GM21528 (cell line): Measurements from ENCODE around the gene ZMYND11.
A peak's percentile ranks its signal among the peaks of the same experiment; 100 is the strongest.
"Not testable (repeated sequence)": the region's sequence is repeated elsewhere in the genome, so short reads cannot be mapped to it uniquely, and the experiment has no call there.

Experiments
- ATAC-seq: cut with Tn5 transposase; IDR thresholded peaks from one replicate; pipeline ENCODE4 v1.9.1; 2021; ENCODE audit warnings: mild to moderate bottlenecking, moderate library complexity; ENCODE audit not compliant: unreplicated experiment, low FRiP score

Gene ZMYND11

DNA sequence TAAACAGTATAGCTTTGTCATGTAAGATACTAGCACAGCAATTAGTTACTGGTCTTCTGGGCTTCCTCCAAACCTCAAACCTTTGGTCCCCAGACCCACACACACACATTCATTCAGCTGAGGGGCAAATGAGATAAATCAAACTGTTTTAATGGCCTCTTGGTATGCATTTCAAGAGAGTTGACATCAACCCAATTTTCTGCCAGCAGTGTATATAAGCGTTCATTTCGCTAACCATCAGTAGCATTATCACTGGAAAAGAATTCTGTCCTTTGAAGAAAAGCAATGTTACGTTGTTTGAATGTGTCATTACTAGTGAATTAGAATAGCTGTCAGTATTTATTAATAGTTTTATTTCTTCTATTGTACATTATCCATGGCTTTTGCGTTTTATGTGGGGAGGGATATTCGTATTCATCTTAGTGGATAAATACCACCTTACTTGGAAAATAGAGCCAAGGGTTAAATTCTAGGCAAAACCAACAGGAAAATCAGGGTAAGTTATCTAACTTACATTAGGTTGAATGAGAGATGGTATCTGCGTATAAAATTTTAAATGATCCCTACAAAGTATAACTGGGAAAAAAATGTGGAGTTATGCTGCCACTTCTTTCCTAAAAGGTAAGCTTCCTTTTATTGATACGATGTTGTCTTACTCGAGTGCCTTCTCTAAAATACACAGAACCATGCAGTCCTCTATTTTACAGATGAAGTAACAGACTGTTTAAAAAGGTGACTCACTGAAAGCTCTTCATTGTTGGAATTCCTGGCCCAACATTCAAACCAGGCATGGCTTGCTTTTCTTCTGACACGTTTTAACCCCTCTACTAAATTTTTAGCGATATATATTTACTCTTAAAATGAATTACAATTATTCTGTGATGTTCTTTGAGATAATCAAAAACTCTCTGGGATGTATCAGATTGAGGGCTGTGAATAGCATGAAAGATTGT lies 2.0 kb upstream of the ZMYND11 start:
- ATAC-seq = no peak

DNA sequence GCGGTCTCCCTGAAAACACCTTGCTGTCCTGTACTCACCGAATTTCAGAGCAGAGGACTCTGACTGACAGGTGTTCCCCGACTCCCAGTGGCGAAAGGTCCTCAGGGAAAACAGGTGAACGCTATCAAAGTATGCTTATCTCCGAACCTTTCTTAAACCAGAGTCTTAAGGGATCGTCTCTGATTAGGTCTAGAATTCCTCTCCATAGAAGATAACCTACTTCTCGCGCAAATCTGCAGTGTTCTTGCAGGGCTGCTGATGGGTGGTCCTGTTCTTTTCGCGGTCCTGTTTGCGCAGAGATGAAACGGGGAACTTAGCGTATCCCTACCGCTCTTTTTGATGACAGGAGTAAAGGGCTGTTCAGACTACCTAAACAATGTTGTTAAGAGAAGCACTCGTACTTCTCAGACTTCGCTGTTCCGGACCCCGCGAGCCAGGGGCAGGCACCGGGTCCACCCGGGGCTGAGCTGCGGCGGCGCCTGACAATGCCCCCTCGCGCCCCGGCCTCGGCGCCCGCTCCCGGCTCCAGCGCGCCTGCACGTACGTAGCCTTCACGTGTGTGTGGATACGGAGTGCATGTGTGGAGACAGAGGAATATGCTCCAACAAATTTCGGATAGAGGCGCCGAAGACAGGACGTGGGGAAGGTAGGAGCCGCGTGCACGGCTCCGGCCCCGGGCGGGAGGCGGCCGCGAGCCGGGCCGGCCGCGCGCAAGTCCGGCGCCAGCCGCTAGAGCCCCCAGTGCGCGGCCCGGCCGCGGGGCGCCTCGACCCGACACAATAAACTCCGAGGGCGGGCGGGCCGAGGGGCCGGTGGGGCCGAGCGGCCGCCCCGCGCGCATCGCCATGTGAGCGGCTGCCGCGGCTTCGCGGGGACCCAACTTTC lies 766 bp upstream of the ZMYND11 start:
- ATAC-seq = peak; percentile 46

DNA sequence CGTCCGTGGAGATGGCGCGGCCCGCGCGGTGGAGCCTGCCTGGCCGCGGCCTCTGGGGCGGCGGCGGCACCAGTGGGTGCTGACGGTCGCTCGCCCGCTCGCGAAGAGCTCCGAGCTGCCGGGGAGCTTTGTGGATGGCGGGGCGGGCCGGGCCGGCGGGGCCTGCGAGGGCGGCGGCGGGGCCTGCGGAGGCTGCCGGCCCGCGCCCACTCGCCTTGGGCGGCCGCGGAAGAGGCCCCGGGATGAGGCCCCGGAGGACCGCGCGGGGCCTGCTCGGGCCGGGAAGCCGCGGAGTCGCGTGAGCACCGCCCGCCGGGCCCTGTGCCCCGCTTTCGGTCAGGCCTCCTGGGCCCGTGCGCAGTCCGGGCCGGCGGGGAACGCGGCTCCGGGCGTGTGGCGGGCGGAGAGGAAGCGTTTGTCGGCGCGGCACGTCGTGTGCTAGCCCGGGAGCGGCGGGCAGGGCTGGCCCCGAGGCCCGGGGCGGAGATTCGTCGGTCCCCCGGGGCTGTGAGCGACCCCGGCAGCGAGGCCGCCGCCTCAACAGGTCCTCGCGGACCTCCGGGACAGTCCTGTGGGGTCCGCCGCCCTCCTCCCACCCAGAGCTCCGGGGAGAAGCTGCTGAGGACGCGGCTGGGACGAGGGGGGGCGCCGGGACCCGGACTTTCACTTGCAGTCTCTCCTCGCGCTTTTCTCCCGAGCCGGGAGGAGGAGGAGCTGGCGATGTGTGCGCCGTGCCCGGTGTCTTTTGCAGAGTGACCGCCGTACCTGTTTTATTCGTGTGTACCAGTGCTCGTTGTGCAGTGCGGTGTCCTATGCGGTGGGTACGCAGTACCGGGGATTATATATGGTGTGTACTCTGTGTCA lies 578 bp downstream of the ZMYND11 start:
- peak; percentile 36 for ATAC-seq

DNA sequence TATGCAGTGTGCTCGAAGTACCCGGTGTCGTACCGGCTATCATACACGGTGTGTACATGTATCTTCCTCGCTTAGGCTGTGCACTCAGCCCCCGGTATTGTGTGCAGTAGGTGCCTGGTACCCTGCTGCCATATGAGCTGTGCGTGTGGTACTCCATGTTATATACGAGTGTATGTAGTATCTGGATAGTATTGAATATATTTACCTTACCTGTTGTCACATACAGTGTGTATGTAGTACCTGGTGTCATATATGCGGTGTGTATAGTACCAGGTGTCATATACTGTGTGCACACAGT lies 1.2 kb downstream of the ZMYND11 start:
- peak; percentile 34 for ATAC-seq

DNA sequence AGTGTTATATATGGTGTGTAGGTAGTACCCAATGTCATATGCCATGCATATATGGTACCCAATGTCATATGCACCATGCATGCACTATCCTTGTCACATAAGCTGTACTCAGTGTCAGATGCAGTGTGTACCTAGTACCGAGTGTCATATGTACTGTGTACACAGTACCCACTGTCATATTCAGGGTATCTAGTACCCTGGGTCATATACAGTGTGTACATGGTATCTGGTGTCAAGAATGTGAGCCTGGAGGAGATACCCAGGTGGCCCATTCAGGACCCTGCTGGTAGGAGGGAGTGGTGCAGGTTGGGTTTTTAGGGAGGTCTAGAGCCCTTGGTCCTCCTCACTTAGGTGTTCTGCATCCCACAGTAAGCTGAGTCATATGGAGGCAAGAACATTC lies 1.8 kb downstream of the ZMYND11 start:
- no peak for ATAC-seq

DNA sequence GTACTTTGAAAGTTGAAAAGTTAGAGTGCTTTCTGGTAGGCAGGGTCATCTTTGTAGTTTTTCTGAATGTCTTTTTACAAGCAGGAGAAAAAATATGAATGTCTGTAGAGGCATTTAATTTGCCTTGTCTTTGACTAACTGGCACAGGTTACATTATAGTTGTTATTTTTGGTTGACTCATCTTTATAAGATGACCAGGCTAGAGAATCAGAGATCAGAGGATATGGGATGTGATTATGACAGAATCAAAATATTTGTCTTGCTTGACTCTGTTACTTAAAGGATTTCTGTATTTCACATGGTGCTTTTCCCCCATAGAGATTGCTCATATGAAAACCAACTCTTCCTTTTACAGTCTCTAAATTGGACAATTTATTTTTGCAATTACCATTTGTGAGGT lies 2.4 kb downstream of the ZMYND11 start:
- ATAC-seq = no peak

DNA sequence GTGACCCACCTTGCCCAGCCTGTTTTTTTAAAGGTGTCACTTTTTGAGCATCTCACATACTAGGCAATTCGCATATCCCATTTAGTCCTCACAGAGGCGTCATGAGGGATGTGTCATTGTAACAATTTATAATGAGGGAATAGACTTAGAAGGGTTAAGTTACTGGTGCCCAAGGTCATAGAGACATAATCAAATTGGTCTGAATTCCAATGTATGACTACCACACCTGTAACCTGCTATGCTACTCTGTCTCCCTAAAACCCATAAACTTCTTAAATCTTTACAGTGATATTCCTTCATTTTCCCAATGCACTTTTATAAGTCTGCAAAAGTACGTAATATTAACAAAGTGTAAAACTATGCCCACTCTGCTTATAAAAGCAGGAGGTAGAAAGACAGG lies 7.1 kb downstream of the ZMYND11 start:
- ATAC-seq = no peak

DNA sequence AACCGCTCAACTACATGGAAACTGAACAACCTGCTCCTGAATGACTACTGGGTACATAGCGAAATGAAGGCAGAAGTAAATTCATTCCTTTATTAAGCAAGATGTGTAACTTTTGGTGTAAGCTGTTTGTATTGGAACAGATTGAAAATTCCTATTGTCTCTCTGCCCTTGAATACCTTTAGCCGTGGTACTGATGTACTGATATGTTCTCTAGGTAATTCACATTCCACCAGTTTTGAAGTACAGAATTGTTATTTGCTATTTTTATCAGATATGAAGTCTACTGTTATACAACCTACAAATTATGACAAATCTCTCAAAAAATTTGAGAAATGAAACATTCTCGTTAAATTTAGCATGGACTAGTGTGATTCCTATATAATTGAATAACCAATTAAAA lies 17.7 kb downstream of the ZMYND11 start:
- ATAC-seq = no peak

DNA sequence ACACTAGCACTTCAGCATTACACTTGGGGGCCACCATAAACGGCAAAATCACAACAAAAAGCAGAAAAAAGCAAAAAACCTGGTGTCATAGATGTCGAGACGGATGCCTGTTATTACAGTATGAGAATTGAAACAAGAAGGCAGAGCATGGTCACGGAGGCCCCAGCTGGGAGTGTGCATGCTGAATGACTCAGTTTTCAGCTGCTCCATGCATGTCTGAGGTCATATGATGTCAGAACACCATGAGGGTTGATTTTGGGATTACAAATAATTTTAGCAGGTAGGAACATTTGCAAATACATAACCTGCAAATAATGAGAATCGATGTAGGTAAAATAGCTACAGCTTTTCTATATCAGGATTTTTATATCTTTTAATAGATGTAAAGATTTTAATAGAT lies 19.1 kb downstream of the ZMYND11 start:
- no peak for ATAC-seq

DNA sequence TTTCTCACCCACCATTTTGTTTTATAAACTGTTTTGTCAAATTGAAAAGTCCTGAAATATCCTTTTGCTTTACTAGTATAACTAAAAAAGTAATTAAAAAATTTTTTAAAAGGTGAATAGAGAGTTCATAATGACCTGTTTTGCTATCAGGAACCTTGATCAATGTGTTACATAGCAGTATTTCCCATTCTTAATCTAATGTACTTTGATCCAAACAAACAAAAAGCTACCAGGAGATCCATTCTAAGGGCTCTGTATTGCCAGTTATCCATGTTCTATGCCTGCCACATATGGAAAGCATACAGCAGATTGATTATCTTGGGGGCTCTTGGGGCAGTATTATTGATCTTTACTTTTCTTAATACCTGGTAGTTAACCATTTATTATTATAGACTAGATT lies 32.1 kb downstream of the ZMYND11 start:
- no peak for ATAC-seq

DNA sequence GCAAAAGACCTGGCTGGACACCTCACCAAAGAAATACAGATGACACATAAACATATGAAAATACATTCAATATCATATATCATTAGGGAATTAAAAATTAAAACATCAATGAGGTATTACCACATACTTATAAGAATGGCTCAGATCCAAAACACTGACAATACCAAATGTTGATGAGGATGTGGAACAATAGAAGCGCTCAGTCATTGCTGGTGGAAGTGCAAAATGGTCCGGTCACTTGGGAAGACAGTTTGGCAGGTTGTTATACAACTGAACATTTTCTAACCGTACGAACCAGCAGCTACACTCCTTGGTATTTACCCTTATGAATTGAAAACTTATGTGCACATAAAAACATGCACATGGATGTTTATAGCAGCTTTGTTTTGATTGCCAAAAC lies 38.5 kb downstream of the ZMYND11 start:
- ATAC-seq = no peak

DNA sequence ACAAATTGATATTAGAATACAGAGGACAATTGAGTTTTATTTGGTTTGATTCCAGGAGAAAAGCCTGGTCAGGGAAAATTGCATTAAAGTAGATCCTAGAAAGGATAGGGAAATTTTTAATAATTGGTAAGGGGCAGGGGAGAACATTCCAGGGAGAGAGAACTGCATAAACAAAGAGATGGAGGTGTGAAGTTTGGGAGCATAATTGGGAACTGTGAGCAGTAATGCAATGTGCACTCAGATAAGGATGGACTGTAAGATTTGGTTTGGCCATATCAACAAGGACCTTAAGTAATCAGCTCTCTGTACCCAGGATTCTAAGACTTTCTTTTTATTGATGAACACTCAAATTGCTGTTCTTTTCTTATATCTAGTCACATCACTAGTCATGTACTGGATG lies 41.4 kb downstream of the ZMYND11 start:
- ATAC-seq = no peak

DNA sequence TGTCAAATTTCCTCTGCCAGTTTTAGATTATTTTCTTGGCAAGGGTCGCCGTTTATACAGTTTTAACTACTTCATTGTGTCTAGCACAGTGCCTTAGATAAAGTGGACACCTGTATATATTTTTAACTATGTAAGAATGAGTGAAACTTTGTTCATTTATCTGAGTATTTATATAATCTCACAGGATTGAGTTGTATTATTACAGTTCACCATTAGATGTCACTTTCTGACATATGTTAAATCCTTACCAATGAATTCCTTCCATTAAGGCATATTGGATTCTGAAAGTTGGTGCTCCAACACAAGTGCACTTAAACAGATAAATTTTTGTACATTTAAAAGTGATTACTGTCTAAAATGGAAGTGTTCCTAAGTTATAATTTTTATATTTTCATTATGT lies 43.0 kb downstream of the ZMYND11 start:
- ATAC-seq = no peak

DNA sequence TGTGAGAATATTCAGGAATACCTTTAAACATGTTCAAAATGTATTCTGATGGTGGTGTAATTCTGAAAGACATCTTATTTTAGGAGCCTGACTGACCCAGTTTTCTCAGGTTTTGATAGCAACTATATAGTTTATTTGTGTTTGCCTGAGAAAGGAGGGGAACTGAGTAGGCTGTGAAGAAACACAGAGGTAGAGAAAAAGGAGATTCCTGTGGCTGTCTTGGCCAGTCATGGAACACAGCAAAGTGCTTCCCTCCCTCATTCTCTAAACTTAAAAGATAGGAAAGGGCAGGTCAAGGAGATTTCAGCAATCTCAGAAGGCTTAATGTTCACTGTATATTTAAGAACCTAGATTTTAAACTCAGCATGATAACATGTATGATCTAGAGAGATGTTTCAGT lies 43.5 kb downstream of the ZMYND11 start:
- ATAC-seq = no peak

DNA sequence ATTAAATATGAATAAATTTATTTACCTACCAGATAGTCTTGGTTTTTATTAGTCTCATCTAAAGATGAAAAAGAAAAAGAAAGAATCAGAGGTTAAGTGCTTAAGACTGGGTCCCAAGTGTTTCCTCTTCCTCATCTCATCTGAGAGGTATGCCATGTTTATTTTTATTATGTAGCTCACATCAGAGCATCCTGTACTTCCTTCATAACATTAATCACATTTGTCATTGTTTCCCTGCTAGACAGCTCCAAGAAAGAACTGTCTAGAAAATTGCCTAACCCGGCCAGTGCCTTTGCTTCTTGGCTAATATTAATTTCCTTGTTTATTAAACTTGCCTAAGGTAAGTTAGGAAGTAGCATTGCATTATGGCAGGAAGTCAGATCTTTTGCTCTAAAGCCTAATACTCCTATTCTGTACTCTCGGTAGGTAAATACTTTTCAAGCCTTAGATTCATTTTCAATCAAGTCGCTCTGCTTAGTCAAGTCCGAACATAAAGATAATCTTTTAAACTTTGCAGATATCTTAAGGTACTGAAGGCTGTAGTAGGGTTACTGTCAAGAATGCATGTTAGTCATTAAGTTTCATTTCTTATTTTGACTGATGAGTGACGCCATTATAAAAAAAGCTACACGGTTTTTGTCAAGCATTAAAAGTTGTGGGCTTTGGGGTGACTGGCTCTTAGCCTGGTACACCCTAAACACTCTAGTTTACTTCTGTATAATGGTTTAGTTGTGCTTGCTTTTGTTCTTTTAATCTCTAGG lies 47.4 kb downstream of the ZMYND11 start:
- no peak for ATAC-seq

DNA sequence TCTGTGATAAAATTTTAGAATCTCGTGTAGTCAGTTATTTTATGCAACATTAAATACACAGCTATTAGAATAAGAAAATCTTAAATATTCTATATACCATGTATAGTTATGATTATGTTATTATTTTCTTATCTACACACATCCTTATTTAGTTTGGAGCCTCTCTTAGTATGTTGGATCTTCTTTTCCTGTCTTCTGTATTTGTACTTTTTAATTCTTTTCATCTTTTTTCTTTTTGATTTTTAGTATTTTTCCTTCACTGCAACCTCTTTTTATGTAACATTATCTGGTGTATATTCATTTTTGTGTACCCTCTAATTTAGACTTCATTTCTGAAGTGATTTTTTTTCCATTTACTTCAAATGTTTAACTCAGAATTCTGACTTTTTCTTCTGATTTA lies 48.9 kb downstream of the ZMYND11 start:
- no peak for ATAC-seq

DNA sequence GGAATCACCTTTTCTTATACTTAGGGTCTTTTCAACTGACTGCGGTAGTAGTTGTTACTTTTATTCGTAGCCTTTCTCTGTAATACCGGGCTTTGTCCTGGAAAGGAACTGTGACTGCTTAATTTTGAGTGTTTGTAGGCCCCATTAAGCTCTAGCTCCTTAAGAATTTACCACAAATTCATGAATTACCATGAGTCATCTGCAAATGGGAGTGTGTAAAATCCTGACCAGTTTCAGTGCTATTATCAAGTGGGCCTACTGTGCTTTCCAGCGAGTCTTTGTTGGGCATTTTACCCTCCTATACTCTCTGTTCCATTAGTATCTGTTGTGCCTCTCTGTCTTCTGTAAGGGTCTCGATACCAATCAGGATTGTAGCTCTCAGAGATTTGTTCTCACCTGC lies 49.7 kb downstream of the ZMYND11 start:
- no peak for ATAC-seq

DNA sequence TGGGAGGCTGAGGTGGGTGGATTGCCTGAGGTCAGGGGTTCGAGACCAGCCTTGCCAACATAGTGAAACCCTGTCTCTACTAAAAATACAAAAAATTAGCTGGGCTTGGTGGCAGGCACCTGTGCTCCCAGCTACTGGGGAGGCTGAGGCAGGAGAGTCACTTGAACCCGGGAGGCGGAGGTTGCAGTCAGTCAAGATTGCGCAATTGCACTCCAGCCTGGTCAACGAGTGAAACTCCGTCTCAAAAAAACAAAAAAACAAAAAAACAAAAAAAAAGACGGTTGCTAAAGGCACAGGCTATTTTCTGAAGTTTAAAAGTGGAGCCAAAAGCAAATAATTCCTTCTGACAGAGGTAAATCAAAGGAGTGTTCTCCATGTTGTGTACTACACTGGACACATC lies 50.3 kb downstream of the ZMYND11 start:
- ATAC-seq = not testable (repeated sequence)

DNA sequence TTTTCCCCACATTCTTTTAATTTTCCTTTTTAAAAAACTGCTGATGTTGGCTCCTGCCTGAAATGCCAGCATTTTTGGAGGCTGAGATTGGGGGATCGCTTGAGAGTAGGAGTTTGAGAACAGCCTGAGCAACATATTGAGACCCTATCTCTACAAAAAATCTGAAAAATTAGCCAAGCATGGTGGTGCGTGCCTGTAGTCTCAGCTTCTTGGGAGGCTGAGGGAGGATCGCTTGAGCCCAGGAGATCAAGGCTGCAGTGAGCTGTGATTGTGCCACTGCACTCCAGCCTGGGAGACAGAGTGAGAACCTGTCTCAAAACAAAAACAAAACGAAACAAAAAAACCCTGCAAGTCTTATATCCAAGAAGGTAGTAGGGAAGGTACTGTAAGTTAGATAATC lies 51.7 kb downstream of the ZMYND11 start:
- ATAC-seq = no peak

DNA sequence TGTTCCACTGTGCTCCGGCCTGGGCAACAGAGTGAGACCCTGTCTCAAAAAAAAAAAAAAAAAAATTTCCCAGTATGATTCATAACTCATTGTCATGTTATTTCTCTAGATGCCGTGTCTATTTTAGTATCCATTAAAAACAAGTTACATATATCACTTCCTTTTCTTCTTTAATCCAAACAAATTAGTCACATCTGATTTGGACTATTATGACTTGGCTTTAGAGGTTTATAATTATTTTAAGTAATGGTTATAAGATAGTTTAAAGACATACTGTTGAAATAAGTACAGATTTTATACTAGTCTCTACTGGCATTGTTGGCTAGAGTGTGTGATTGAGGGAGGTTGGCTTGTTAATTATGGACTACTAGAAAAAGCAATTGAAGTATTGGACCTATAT lies 53.3 kb downstream of the ZMYND11 start:
- ATAC-seq = no peak
